NCI-H2029 treated with DMSO at 0.1 percent for 48 hours (cell line): ENCODE measurements around the gene RHEB.

Source experiments
- DNase-seq: peaks from one replicate; lab custom pipeline; 2025; lab: John Stamatoyannopoulos, UW

The RHEB gene

DNA sequence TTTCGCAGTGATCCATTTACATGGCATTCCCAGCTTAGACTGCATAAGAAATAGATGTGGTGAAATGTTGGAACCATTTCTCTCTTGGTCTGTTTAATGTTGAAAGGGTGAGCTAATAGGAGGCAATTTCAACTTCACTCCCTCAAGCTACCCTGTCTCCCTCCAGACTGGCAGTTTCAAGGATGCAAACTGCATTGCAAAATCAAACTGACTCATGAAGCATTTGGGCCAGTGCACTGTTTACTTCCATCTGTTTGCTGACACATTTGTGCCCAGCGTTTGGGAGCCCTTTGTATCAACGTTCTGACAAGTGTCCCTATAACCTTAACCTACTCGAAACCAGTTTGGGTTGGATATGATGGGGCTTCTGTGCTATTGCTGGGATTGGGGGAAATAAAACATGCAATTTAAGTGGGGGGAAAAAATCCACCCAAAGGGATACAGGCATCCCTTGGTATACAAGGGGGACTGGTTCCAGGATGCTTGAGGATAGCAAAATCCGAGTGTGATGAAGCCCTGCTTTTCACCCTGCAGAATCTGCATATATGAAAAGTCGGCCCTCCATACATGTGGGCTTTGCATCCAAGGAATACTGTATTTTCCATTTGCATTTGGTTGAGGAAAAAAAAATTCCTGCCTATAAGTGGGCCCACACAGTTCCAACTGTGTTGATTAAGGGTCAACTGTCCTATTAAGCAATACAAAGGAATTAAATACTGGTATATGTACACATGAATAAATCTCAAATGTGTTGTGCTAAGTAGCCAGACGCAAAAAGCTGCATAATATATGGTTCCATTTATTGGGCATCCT lies 15.6 kb downstream of the RHEB start:
- no peak for DNase-seq

GRCh38 chr7:151501676-151502075 lies 18.0 kb downstream of the RHEB start:
- no peak for DNase-seq

GRCh38 chr7:151498495-151498894 lies 21.2 kb downstream of the RHEB start:
- DNase-seq = no peak

DNA sequence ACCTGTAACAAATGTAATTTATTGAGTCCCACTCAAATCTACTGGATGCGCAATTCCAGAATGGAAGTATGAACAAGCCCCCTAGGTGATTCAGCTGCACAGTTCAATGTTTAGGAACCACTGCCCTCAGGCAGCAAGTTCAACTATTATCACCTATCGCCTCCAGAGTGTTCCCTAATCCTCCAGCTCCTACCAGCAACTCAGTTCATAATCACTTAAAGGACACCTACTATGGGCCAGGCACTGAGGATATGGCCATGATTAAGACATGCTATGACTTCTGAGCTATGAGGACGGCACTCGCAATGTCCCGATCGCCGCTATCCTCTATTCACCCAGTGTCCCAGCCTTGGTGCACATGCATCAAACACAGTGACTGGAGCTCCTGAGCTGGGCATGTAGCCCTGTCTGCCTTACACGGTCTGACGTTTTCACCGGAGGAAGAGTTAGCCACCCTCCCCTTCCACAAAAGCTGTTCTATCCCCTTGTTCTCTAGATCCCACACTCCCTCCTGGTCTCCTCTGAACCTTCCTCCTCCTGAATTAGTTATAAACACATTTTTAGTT lies 22.3 kb downstream of the RHEB start:
- DNase-seq = no peak

GRCh38 chr7:151495360-151495759 lies 24.3 kb downstream of the RHEB start:
- no peak for DNase-seq

DNA sequence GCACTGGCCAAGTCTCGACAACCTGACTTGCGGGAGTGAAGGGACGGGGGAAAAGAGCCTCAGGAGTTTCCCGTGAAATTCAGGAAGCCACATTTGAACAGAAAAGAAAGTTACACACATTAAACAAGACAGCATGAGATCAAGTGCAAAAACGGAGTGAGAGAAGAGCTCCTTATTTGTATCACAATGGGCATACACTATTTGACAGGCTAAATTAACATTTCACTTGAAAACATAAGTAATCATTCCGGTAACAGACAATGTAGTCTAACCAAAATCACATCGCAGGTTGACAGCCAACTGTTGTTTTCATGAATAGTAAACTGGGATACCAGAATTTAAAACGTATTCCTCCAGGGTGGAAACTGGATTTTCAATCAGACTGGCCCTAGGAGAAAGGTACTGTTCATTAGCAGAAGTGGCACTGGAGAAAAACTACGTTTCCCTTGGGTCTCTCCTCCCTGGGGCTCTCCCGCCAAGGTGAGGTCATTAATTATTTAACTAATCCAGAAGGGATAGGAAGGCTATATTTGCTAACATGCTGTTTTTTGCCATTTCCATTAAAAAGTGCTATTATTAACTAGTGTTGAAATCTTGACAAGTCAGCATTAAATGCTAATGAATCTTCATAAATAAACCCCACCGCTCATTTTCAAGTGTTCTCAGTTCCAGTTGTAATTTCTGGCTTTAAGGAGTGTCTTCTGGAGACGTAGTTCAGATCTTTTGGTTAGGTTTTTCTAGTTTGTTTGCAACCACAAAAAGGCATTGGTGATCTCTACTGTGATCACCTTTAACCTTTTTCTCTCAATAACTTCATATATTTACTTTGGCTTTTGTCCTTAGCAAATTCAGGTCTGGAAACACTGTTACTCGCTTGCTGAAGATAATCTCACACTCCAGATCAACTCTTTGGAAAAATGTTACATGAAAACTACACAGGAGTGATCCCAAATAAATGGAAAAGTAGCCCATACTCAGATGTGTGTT lies 25.1 kb downstream of the RHEB start:
- DNase-seq = peak; percentile 19

DNA sequence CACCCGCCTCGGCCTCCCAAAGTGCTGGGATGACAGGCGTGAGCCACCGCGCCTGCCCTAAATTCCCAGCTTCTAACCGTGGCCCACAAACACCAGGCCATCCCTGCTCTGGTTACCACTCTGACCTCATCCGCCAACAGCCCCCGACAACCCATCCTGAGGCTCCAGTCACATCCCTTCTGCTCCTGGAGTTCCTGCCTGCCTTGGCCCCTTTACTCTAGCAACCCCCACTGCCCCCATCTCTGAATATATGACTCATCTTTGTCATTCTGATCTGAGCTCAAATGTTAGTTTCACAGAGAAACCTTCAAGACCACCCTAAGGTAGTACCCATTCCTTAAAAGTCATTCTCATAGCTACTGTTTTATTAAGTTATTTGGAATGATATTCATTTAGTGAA lies 26.6 kb downstream of the RHEB start:
- no peak for DNase-seq

- DNase-seq = no peak
Observed at GRCh38 chr7:151491859-151492258, 27.8 kb downstream of the RHEB start.

DNA sequence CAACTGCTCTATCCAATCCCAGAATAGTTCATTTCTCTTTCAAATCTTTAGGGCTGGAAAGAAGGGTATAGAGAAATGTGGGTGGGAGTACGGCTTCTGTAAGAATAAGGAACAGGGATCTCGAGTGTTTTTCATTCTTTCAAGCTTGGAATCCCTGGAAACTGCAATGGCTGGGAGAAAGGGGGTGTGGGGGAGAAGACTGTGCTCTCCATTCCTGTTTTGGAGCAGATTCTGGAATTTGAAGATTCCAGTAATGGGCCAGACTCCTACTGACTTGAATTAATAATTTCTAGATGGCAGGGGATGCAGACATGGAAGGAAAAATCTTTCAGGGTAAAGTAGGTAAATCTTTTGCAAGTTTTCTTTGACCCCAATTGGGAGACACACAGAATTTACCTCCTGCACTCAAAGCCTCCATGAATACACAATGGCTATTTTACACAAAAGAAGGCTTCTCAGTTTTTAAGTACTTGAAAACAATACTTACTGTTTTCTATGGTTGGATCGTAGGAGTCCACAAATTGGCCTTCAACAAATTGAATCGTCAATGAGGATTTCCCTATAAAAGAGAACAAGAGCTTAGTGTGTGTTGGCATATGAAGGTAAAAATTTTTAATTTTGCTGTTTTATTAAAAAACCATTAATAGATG lies 29.1 kb downstream of the RHEB start:
- DNase-seq = no peak

GRCh38 chr7:151489498-151489897 lies 30.2 kb downstream of the RHEB start:
- no peak for DNase-seq

- no peak for DNase-seq
Observed at GRCh38 chr7:151488096-151488495, 31.6 kb downstream of the RHEB start.

DNA sequence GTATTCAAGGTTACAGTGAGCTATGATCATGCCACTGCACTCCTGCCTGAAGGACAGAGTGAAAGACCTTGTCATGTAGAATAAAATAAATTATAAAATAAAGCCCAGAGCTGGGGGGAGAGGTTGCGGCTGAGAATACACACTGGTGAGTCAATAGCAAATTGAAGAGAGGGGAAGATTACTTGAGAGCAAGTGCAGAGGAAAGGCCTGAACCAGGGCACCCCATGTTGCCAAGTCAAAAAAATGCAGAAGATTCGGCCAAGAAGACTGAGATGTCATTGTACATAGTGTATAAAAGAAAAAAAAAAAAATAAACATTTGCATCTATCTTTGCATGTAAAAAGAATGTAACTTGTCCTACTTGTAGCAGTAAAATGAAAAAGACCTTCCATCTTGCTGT lies 32.5 kb downstream of the RHEB start:
- no peak for DNase-seq

DNA sequence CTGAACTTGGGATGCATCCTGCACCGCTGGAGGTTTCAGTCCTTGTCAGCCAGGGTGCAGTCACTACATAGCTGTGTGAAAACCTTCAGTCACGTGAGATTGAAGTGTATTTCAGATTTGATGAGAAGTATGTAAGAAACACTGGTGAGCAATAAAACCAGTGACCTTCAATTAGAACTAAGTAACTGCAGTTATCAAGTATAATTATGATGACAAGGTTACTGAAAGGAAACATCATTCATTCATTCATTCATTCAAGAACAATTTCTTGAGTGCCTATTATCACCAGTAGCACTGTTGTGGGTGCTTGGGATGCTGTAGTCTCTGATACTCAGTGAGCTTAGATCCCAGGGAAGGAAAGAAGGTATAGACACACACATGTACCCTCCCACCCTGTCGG lies 33.6 kb downstream of the RHEB start:
- no peak for DNase-seq

GRCh38 chr7:151484971-151485707 lies 34.6 kb downstream of the RHEB start:
- DNase-seq = no peak

GRCh38 chr7:151483711-151483983 lies 36.0 kb downstream of the RHEB start:
- no peak for DNase-seq

- no peak for DNase-seq
Observed at GRCh38 chr7:151482883-151483710, 36.6 kb downstream of the RHEB start.

DNA sequence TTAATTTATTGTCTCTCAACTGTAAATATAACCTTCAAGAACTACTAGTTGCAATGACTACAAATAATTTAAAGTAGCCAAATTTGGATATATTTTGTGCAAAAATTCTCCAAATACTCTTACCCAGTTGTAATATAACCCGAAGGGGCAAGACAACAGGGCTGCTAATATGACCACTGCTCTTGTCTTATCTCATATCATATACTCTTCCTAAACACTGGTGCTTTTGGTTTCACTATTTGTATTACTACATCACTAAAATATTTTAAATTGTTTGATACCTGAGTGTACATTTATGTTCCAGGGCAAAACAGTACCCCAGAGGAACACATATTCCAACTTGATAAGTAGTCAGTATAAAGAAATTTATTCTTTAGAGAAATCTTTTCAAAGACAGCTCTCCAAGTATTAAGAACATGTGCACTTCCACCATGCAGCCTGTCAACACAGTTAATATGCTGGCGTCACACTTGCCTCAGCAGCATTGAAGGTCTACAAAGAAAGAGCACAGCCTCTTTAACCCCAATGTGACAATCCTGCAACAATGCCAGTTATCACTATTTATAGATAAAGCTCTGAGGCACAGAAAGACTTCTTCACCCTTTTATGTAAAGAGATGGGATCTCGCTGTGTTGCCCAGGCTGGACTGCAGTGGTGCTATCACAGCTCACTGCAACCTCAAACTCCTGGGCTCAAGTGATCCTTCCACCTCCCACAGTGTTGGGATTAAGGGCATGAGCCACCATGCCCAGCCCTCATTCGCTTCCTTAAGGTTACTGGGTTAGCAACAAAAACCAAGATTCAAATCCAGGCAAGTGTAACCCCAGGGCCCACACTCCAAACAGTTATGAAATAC lies 37.8 kb downstream of the RHEB start:
- DNase-seq = no peak

GRCh38 chr7:151477867-151478266 lies 41.8 kb downstream of the RHEB start:
- DNase-seq = no peak

DNA sequence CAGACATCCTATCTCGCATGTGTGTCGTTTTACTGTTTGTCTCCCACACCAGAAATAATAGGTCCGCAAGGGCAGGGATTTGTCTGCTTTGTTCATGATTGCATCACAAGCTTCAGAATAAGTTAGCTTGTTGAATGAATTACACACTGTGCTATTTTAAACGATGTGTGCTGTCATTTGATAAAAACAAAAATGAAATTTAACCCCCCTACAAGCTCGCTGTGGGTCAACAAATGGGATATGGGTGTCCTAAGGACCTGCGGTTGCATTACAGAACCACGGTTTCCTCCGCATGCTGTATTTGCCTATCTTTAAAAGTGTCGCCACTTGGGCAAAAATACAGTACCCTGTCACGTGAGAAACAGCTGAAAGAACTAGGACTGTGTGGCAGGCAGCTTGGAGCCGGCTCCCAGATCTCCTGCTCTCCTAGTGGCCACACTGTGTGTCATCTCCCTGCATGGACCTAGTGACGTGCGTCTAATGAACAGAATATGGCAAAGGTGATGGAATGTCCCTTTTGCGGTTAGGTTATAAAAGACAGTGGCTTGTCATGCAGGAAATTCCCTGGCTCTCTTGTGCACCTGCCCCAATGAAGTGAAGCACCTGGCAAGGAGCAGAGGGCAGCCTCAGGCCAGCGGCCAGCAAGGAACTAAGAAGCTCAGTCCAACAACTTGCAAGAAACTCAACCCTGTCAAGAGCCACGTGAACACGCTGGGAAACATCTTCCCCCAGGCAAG lies 46.9 kb downstream of the RHEB start:
- no peak for DNase-seq
